H1 (cell line): Measurements from ENCODE around the gene PRPF40B. TPM values are rescaled to one million over a fixed set of nuclear protein-coding genes. Genes with fewer than 3 reads are reported as not detected.

Source experiments
- ATF3 ChIP-seq: IDR thresholded peaks from 2 replicates; pipeline ENCODE4 v1.6.1; 2011; ENCODE audit warnings: low read depth, mild to moderate bottlenecking, low read length; ENCODE audit not compliant: insufficient read depth
- BRCA1 ChIP-seq: IDR thresholded peaks from 2 replicates; pipeline ENCODE4 v1.6.1; 2012; ENCODE audit warnings: low read depth, low read length, improper control_type of control experiment
- CBX8 ChIP-seq: fragments of 300-800, 300-1000 bp; sonication (generic); IDR thresholded peaks from 2 replicates; pipeline ENCODE4 v1.7.1; 2016; ENCODE audit warnings: low read depth, low read length, borderline replicate concordance
- EP300 ChIP-seq, 2 experiments: IDR thresholded peaks; 1 replicate in 1 of 2; 2 replicates in 1 of 2; pipeline ENCODE4 v1.6.1; 2011 to 2012; ENCODE audit warnings: low read depth in 2 of 2, low read length in 2 of 2, mild to moderate bottlenecking in 2 of 2, borderline replicate concordance in 1 of 2, inconsistent platforms in 1 of 2, moderate library complexity in 1 of 2
- RNF2 ChIP-seq: fragments of 200-900, 300-1000 bp; sonication (generic); IDR thresholded peaks from 2 replicates; pipeline ENCODE4 v1.7.1; 2016; ENCODE audit warnings: borderline replicate concordance, low read depth, mild to moderate bottlenecking, antibody characterized with exemption, low read length; ENCODE audit not compliant: poor library complexity, severe bottlenecking; ENCODE audit errors: missing control alignments
- RXRA ChIP-seq: IDR thresholded peaks from 2 replicates; pipeline ENCODE4 v1.6.1; 2011; ENCODE audit warnings: low read depth, mild to moderate bottlenecking, low read length, moderate library complexity; ENCODE audit not compliant: insufficient read depth
- polyA plus RNA-seq, 7 experiments: library from polyadenylated mRNA; depleted of rRNA in 3 of 7; stranded (reverse) in 5 of 7; unstranded in 2 of 7; fragments of >200 nt in 5 of 7; fragments of 200-250 nt in 2 of 7; gene quantifications; 1 replicate in 5 of 7; 2 replicates in 1 of 7; 4 replicates in 1 of 7; pipeline versions ENCODE4 v1.2.1 to v1.2.3, GENCODE V29; 2011 to 2013; ENCODE audit warnings: missing spikeins in 2 of 7, mixed read lengths in 2 of 7
- total RNA-seq: library from RNA; stranded (reverse); fragmentation: NEBNext Ultra II Directional; extraction: Animal tissue kit (Norgen Biotek cat#: 25700); gene quantifications from 2 replicates; pipeline ENCODE4 v1.2.1, GENCODE V29; 2021

Gene PRPF40B
- total and polyA plus RNA-seq, 2 of the 8 experiments (the other 6 are each of a cell fraction or from before 2014, with no cell fraction given) = 14.4 to 24.4 TPM

- TF ChIP-seq RNF2 (no peak), ATF3 (no peak), RXRA (no peak), EP300 (IDR thresholded peaks at IDR 0.05; ENCODE audit: borderline replicate concordance in 1 of 2, low read depth in 2 of 2, low read length in 2 of 2) (no peak), BRCA1 (no peak), CBX8 (no peak)
Observed at GRCh38 chr12:49632986-49633702, 9.8 kb downstream of the PRPF40B start (continued).
